ENCODE measurements around the gene RNF133. TPM values are rescaled to one million over a fixed set of nuclear protein-coding genes. Genes with fewer than 3 reads are reported as not detected.

RNF133 gene
- total and polyA plus RNA-seq, 2 donors (not counting 1 experiment from before 2014, with no cell fraction given): not detected

GRCh38 chr7:122675621-122676020 lies 23.3 kb downstream of the RNF133 start:
- Mint-ChIP-seq H3K27ac (no peak overlapping the region), H3K4me1 (no peaks in the 10 kb centered on the region), H3K4me3 (no peak overlapping the region), H3K27me3 (no peaks in the 10 kb centered on the region), H3K9me3 (ENCODE audit: insufficient read depth) (peaks cover 9% of the 10 kb centered on the region)
- intact Hi-C loops (cut with micrococcal nuclease): no loop called here
- Histone ChIP-seq H3K9ac (ENCODE audit: low read length) (no peak overlapping the region), H2AFZ (ENCODE audit: insufficient read depth, low read depth, low read length, poor library complexity, severe bottlenecking) (no peak overlapping the region), H4K20me1 (ENCODE audit: control insufficient read depth, insufficient read depth, low read length, poor library complexity, severe bottlenecking) (no peaks in the 10 kb centered on the region), H3K4me3 (ENCODE audit: control extremely low read depth in 1 of 5, extremely low read depth in 1 of 5, insufficient read depth in 1 of 5, low read depth in 2 of 5, low read length in 4 of 5) (no peak overlapping the region), H3K9me3 (ENCODE audit: control extremely low read depth in 1 of 3, control insufficient read depth in 2 of 3, insufficient read depth in 1 of 3, low read length in 2 of 3) (peaks cover 0 to 6% (median 0%) of the 10 kb centered on the region in 3 donors), H3K79me2 (ENCODE audit: control insufficient read depth, insufficient read depth, low read length) (no peaks in the 10 kb centered on the region), H3K27me3 (replicated peaks in 1 of 4; ENCODE audit: control extremely low read depth in 1 of 4, control insufficient read depth in 3 of 4, insufficient read depth in 4 of 4, low read length in 3 of 4) (no peaks in the 10 kb centered on the region), H3K27ac (ENCODE audit: low read length in 2 of 2) (no peak overlapping the region), H3K4me2 (replicated peaks; ENCODE audit: low read depth, low read length, poor library complexity, severe bottlenecking) (no peak overlapping the region), H3K4me1 (ENCODE audit: control insufficient read depth in 2 of 2, insufficient read depth in 2 of 2, low read length in 2 of 2) (no peaks in the 10 kb centered on the region), H3K36me3 (replicated peaks in 1 of 2; ENCODE audit: control extremely low read depth in 1 of 2, control insufficient read depth in 1 of 2, extremely low read depth in 1 of 2, insufficient read depth in 2 of 2, low read length in 1 of 2) (no peaks in the 10 kb centered on the region)
- ChIA-PET POLR2A (no interaction called here), CTCF (no interaction called here)
- WGBS (ENCODE audit: insufficient coverage): 100% methylated on average over 1 of the region's 7 CpGs
- no peak for DNase-seq
- ATAC-seq (ENCODE audit: low read depth): no peak
- TF ChIP-seq EZH2 (IDR thresholded peaks at IDR 0.05; ENCODE audit: borderline replicate concordance, insufficient read depth, low read depth, low read length, poor library complexity, severe bottlenecking): no peak
- TF ChIP-seq CTCF (IDR thresholded peaks at IDR 0.05): no peak

GRCh38 chr7:122675011-122675410 lies 23.9 kb downstream of the RNF133 start:
- WGBS (ENCODE audit: insufficient coverage): 90% methylated on average over 3 of the region's 7 CpGs
- intact Hi-C loops (cut with micrococcal nuclease): no loop called here

More at GRCh38 chr7:122675011-122675410, 23.9 kb downstream of the RNF133 start:
- CTCF ChIA-PET: no interaction called here
- Histone ChIP-seq H3K4me2 (replicated peaks; ENCODE audit: low read depth, low read length, poor library complexity, severe bottlenecking) (no peak overlapping the region), H3K9ac (ENCODE audit: low read length) (no peak overlapping the region), H4K20me1 (ENCODE audit: control insufficient read depth, insufficient read depth, low read length, poor library complexity, severe bottlenecking) (no peaks in the 10 kb centered on the region), H2AFZ (ENCODE audit: insufficient read depth, low read depth, low read length, poor library complexity, severe bottlenecking) (no peak overlapping the region), H3K4me1 (ENCODE audit: control insufficient read depth in 2 of 2, insufficient read depth in 2 of 2, low read length in 2 of 2) (no peaks in the 10 kb centered on the region), H3K4me3 (ENCODE audit: control extremely low read depth in 1 of 5, extremely low read depth in 1 of 5, insufficient read depth in 1 of 5, low read depth in 2 of 5, low read length in 4 of 5) (no peak overlapping the region), H3K27me3 (replicated peaks in 1 of 4; ENCODE audit: control extremely low read depth in 1 of 4, control insufficient read depth in 3 of 4, insufficient read depth in 4 of 4, low read length in 3 of 4) (no peaks in the 10 kb centered on the region), H3K79me2 (ENCODE audit: control insufficient read depth, insufficient read depth, low read length) (no peaks in the 10 kb centered on the region), H3K36me3 (replicated peaks in 1 of 2; ENCODE audit: control extremely low read depth in 1 of 2, control insufficient read depth in 1 of 2, extremely low read depth in 1 of 2, insufficient read depth in 2 of 2, low read length in 1 of 2) (no peaks in the 10 kb centered on the region), H3K27ac (ENCODE audit: low read length in 2 of 2) (no peak overlapping the region), H3K9me3 (ENCODE audit: control extremely low read depth in 1 of 3, control insufficient read depth in 2 of 3, insufficient read depth in 1 of 3, low read length in 2 of 3) (peaks cover 0 to 6% (median 0%) of the 10 kb centered on the region in 3 donors)
- H3K4me1 Mint-ChIP-seq: no peaks in the 10 kb centered on the region
- DNase-seq (no peak), ATAC-seq (ENCODE audit: low read depth) (no peak)
- no peak overlapping the region for H3K4me3 Mint-ChIP-seq
- TF ChIP-seq EZH2 (IDR thresholded peaks at IDR 0.05; ENCODE audit: borderline replicate concordance, insufficient read depth, low read depth, low read length, poor library complexity, severe bottlenecking) (no peak), CTCF (IDR thresholded peaks at IDR 0.05) (no peak)
- POLR2A ChIA-PET: no interaction called here
- H3K9me3 Mint-ChIP-seq (ENCODE audit: insufficient read depth): peaks cover 9% of the 10 kb centered on the region
- no peak overlapping the region for H3K27ac Mint-ChIP-seq
- no peaks in the 10 kb centered on the region for H3K27me3 Mint-ChIP-seq

All from B cell (primary cell).